Coronary artery (tissue), 2 donors: ENCODE measurements around the gene L3HYPDH.

ENCODE experiments used
- DNase-seq: peaks from one replicate; pipeline ENCODE4 v3.0.0-alpha.2; 2017; ENCODE audit warnings: low spot score
- H3K27ac ChIP-seq, 2 donors: fragments of 200-600 bp; sonication (generic); one replicate each; pipeline ENCODE4 v1.5.1; 2016 to 2019
- H3K4me3 ChIP-seq: fragments of 200-600 bp; sonication (generic); 2 replicates; pipeline ENCODE4 v1.5.1; 2016; ENCODE audit warnings: mild to moderate bottlenecking, moderate library complexity
- TF ChIP-seq, protein P1 (sequence below): fragments of 200-600 bp; sonication (generic); IDR thresholded peaks from one replicate; pipeline ENCODE4 v1.5.1; 2019; ENCODE audit warnings: antibody characterized with exemption

The L3HYPDH gene

DNA sequence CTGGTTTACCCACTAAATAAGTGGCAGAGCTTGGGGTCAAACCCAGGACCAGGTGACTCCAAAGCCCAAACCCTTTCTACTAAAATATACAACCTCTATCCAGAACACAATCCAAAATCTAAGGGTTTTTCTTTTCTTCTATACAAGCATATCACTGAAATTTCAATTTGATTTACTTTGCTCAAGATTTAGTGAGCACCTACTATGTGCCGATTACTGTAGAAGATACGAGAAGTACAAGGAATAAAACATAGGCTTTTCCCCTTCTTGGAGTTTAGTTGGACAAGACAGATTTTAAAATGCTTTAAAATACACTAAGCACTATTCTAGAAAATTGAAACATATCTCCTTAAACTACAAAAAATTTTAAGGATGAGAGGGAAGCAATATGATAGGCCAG, 2.8 kb downstream of the L3HYPDH start:
- peak overlapping the region; percentile 94 for H3K4me3 ChIP-seq
- peak overlapping the region; percentile 96 for H3K27ac ChIP-seq
- no peak for DNase-seq
- TF ChIP-seq, protein P1, sequence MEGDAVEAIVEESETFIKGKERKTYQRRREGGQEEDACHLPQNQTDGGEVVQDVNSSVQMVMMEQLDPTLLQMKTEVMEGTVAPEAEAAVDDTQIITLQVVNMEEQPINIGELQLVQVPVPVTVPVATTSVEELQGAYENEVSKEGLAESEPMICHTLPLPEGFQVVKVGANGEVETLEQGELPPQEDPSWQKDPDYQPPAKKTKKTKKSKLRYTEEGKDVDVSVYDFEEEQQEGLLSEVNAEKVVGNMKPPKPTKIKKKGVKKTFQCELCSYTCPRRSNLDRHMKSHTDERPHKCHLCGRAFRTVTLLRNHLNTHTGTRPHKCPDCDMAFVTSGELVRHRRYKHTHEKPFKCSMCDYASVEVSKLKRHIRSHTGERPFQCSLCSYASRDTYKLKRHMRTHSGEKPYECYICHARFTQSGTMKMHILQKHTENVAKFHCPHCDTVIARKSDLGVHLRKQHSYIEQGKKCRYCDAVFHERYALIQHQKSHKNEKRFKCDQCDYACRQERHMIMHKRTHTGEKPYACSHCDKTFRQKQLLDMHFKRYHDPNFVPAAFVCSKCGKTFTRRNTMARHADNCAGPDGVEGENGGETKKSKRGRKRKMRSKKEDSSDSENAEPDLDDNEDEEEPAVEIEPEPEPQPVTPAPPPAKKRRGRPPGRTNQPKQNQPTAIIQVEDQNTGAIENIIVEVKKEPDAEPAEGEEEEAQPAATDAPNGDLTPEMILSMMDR, result no peak

DNA sequence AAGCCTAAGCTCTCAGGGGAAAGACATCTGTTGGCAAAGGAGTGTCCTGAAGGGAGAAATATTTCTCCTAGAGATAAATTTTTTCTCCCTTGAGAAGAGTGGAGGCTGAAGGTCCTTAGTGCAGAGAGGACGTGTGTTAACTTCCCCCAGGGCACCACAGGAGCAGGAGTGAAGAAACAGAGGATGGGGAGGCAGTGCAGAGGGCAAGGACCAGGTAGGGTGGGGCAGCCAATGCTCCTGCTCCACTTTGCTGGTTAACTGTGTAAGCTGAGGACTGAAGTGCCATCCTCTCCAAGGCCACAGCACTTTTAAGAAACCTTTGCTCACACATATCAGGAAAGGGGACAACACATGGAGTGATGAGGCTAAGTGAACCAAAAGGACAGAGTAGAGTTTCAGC, 4.0 kb downstream of the L3HYPDH start:
- H3K27ac ChIP-seq, result peak overlapping the region in 1 of 2 donors; percentile 61
- H3K4me3 ChIP-seq, result peak overlapping the region; percentile 94
- DNase-seq, result no peak
- TF ChIP-seq, protein P1, result no peak

DNA sequence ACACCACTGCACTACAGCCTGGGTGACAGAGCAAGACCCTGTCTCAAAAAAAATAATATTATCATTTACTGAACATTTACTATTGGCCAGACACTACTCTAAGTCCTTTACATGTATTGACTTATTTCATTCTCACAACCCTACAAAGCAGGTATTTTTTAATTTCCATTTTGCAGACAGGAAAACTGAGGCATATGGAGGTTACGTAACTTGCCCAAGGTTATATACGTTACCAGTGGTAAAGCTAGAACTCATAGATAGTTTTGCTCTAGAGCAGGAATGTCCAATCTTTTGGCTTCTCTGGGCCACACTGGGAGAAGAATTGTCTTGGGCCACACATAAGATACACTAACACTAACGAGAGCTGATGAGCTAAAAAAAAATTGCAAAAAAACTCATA, 5.7 kb downstream of the L3HYPDH start:
- Histone ChIP-seq H3K27ac (no peak overlapping the region), H3K4me3 (no peak overlapping the region)
- TF ChIP-seq, protein P1, result no peak
- no peak for DNase-seq

DNA sequence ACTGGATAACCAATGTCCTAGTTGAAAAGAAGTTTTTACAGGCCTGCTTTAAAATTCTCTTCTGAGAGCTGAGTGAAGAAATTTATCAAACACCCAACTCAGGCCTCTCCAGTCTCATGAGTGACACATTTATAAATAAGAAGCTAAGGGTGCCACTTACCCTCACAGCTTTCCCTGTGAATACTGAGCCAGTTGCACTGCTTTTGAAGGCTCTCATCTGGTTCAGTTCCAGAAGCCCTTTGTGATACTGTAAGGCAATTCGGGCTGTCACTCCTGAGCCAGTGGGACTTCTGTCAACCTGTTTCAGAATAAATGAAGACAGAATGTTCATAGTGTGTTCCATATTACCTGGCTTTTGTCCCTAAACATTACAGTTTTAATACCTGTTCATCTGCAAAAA, 8.5 kb downstream of the L3HYPDH start:
- Histone ChIP-seq H3K4me3 (no peak overlapping the region), H3K27ac (no peak overlapping the region)
- DNase-seq, result no peak
- TF ChIP-seq, protein P1, result no peak

DNA sequence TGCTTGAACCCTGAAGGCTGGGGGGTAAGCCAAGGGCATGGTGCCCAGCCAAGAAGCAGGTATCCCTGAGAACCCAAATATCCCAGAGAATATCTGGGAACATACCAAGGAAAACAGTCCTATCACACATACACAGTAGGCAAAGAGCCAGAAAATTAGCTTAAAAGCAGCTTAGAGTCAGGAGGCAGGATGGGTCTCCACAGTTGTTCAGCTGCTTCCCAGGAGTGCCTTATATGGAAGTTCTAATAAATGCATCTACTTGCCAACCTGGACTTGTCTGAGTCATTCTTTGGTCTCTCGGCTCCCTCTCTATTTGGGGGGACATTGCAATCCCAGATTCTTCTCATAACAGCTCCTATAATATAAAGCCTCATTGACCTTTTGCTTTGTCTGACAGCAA, 10.0 kb downstream of the L3HYPDH start:
- no peak for DNase-seq
- Histone ChIP-seq H3K4me3 (no peak overlapping the region), H3K27ac (peak overlapping the region; percentile 6 to 27)
- TF ChIP-seq, protein P1, result no peak

DNA sequence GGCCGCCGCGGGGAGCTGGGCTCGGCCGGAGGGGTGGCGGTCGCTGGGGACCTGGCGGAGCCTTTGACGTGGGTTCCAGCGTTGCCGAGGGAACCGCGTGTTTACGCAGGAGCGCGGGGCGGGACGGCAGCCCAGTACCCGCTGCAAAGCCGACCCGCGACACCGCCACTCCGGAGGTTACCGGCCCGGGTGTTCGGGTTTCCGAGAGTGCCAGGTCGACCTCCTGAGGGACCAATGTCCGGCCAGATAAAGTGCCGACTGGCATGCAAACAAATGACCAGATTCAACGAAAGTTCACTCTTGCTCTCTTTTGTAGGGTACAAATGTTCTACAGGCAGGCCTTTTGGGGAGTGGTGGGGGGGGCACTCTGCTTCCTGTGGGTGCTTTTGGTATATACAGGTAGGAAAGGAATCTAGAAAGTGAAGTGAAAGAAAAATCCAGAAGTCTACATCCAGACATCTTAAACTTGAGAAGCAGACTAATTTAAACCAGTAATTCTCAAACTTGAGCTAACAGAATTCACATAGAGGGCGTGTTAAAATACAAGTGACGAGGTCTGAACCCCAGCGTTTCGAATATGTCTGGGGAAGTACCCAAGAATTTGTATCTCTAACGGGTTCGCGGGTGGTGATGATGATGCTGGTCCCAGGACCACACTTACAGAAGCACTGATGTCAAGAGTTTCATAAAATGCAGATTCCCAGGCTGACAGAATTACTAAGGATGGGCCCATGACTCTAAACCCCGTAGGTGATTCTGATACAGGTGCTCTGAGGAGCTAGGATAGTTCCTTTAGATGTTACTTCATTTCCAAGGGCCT, 18.7 kb downstream of the L3HYPDH start, which contains the start of gene GPR135:
GPR135 (minus strand) TSS at position 65 of the 820 bp plus-strand sequence. CDS start 154 bp downstream, outside the sequence.
- Histone ChIP-seq H3K27ac (peak within 1 kb of the TSS; percentile 90 to 92), H3K4me3 (peak within 1 kb of the TSS; percentile 80)
- peak; percentile 82 for DNase-seq
- TF ChIP-seq, protein P1, result no peak
